A172 (cell line): Measurements from ENCODE around the gene ZNF44. TPM values are rescaled to one million over a fixed set of nuclear protein-coding genes. Genes with fewer than 3 reads are reported as not detected.

ENCODE experiments used
- DNase-seq: peaks from one replicate; pipeline ENCODE4 v3.0.0-alpha.2; 2015; ENCODE audit warnings: low spot score
- total RNA-seq: library from RNA; depleted of rRNA; stranded (reverse); fragments of >200 nt; shearing (Covaris generic); gene quantifications from 2 replicates; pipeline ENCODE4 v1.2.3, GENCODE V29; 2014; rRNA removed

ZNF44 gene
- total RNA-seq, 1 experiment from 2014 or later, result 9.6 TPM

- DNase-seq, result no peak
Observed at GRCh38 chr19:12261554-12261953, 33.1 kb downstream of the ZNF44 start.

DNA sequence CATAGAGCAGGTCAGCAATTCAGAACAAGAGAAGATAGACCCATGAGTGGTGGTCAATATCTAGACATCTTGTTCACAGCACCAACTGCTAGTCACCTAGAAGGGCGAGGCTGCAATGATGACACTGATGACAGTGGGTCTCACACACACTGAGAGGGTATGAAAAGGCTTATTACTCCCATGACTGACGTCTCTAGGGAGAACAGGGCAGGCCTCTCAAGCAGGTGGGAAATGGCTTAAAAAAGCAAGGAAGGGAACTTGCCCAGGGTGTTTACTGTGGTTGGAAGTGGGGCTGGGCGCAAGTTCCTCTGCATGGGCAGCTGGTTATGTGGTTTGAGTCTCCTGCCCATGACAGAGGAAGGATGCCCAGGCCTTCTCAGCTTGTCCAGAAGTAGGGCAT lies 33.8 kb downstream of the ZNF44 start:
- no peak for DNase-seq

DNA sequence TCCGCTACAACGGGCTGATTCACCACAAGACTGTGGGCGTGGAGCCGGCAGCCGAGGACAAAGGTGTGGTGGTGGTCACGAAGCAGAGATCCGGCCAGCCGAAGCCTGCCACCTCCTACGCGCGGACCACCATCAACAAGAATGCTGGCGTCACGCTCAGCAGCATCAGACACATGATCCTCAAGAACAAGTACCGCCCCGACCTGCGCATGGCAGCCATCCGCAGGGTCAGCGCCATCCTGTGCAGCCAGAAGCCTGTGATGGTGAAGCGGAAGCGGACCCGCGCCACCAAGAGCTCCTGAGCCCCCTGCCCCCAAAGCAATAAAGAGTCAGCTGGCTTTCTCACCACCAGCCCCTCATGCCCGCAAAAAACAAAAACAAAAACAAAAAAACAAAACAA lies 34.4 kb downstream of the ZNF44 start:
- no peak for DNase-seq

GRCh38 chr19:12255372-12255771 lies 39.3 kb downstream of the ZNF44 start:
- no peak for DNase-seq

- DNase-seq, result no peak
Observed at GRCh38 chr19:12247644-12248222, 47.0 kb downstream of the ZNF44 start.

DNA sequence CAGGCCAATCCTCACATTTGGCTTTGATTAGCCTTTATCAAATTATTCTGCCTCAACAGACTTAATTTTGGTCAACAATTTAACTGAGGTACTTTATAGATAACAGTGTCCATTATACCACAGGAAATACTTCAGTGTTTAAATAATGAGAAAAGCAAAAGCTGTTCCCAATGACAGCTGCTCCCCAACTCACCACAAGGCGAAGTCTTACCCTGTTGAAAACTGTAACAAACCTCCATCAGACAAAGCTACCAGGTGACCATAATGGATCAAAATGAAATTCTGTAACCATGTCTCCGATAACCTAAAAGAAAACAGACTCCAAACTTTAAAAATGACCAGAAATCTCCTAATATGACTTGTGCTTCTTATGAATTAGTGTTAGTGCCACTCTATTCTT lies 50.3 kb downstream of the ZNF44 start:
- DNase-seq, result no peak

DNA sequence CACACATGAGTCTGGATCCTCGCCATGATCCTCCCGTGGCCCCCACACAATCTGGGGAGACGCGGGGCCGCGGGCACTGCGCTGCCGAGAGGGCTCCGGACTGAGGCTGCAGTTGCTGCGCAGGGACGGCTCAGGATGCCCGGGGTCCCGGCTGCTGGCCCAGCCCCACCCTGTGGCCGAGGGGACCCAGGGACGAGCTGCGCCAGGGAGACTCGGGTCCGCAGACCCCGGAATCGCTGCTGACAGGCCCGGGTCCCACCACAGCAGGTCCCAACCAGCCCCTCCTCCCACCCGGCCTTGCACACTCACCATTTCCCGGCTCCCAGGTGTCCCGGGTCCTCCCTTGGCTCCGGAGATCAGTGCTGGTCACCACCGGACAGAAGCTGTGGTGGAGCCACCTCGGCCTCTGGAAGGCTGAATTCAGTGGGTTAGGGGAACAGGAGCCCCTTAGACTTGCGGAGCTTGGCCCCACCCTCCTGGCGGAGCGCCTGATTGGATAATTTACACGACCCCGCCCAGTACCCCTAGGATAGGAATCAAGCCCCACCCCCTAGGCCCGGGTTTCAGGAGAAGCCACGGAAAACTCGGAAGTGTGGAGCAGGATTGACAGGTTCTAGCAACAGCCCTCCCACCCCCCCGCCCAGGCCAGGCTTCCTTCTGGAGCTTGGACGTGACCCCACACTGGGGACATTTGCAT lies 57.4 kb downstream of the ZNF44 start:
- DNase-seq, result no peak

GRCh38 chr19:12232961-12233360 lies 61.7 kb downstream of the ZNF44 start:
- DNase-seq, result no peak

- no peak for DNase-seq
Observed at GRCh38 chr19:12230751-12231733, 63.6 kb downstream of the ZNF44 start.

DNA sequence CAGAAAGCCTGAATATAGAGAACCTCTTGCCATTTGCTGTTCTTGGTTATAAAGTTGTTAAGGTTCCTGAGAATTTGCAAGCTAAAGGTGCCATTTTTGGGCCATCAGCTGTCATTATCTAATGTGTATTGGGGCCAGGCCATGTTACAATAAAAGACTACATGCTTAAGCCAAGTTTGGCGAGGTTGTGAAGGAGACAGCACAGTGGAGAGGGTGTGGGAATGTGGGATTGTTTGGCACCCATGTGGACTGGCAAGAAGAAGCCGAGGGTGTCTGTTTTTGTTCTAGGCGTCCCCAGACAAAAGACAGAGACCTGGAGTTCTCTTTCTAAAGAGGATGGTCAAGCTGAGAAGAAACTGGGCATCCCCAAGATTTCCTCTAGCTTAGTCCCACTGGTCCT lies 64.7 kb downstream of the ZNF44 start:
- DNase-seq, result no peak

DNA sequence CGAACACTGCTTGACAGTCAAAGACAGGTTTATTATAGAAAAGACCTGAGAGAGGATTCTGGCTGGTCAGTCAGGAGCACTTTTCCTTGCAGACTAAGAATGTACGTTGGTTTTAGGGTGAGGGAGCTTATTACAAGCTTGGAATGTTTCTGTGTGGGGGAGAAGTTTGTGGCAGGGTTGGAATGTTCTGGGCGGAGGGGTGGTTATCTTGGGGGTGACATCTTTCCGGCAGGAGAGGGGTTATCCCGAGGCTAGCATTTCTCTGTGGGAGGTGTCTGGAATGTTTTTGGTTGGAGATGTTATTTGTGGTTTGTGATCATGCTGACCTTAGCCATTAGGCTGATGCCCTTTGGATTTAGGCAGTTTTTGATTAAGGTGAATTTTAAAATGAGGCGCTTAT lies 70.0 kb downstream of the ZNF44 start:
- no peak for DNase-seq

GRCh38 chr19:12222980-12223630 lies 71.6 kb downstream of the ZNF44 start:
- no peak for DNase-seq

Other genes starting within 250 kb of the ZNF44 start
- 0.38 TPM in 1 of 2 replicates, not detected in the other for gene ZNF878, start 241.9 kb downstream of the ZNF44 start, total RNA-seq
- gene ZNF844, start 230.2 kb downstream of the ZNF44 start, total RNA-seq, result 0.12 TPM in 1 of 2 replicates, not detected in the other
- gene ZNF20, start 154.5 kb downstream of the ZNF44 start, total RNA-seq, result 7.8 and 11.4 TPM in 2 replicates
- gene ZNF625, start 138.1 kb downstream of the ZNF44 start, total RNA-seq, result 7.7 and 14.5 TPM in 2 replicates
- gene ZNF136, start 131.8 kb downstream of the ZNF44 start, total RNA-seq, result 8.8 and 16.1 TPM in 2 replicates
- gene ZNF563, start 38.8 kb upstream of the ZNF44 start, total RNA-seq, result not detected in 2 replicates
- gene ZNF442, start 70.8 kb upstream of the ZNF44 start, total RNA-seq, result 1.9 and 2.4 TPM in 2 replicates
- gene ZNF799, start 106.4 kb upstream of the ZNF44 start, total RNA-seq, result 4.9 and 7.5 TPM in 2 replicates
- gene ZNF443, start 146.1 kb upstream of the ZNF44 start, total RNA-seq, result 5.4 and 5.6 TPM in 2 replicates
- gene ZNF709, start 189.9 kb upstream of the ZNF44 start, total RNA-seq, result 2.1 and 2.2 TPM in 2 replicates